Suprapubic skin (tissue), 4 donors: Measurements from ENCODE around the gene NCKAP5. TPM values are rescaled to one million over a fixed set of nuclear protein-coding genes. Genes with fewer than 3 reads are reported as not detected.

Experiments
- DNase-seq, 2 donors: peaks; one replicate each; pipeline ENCODE4 v3.0.0-alpha.2; 2019; ENCODE audit warnings: low spot score in 2 of 2
- H3K27ac ChIP-seq: fragments of 200-600 bp; sonication (generic); one replicate; pipeline ENCODE4 v1.5.1; 2019
- H3K27me3 ChIP-seq: fragments of 200-600 bp; sonication (generic); one replicate; pipeline ENCODE4 v1.5.1; 2019
- H3K36me3 ChIP-seq: fragments of 200-600 bp; sonication (generic); one replicate; pipeline ENCODE4 v1.5.1; 2019
- H3K4me1 ChIP-seq: fragments of 200-600 bp; sonication (generic); one replicate; pipeline ENCODE4 v1.5.1; 2019
- H3K4me3 ChIP-seq: fragments of 200-600 bp; sonication (generic); one replicate; pipeline ENCODE4 v1.5.1; 2019; ENCODE audit warnings: mild to moderate bottlenecking
- H3K9me3 ChIP-seq: fragments of 200-600 bp; sonication (generic); one replicate; pipeline ENCODE4 v1.5.1; 2019
- EP300 ChIP-seq: sonication (generic); formaldehyde crosslinking; IDR thresholded peaks from one replicate; pipeline ENCODE4 v1.6.1; 2017; ENCODE audit warnings: antibody characterized with exemption
- POLR2A ChIP-seq, 2 donors: fragments of 450-650 bp; IDR thresholded peaks; one replicate each; pipeline ENCODE4 v1.6.1; 2017; ENCODE audit warnings: antibody characterized with exemption in 2 of 2, mild to moderate bottlenecking in 2 of 2, moderate library complexity in 2 of 2
- POLR2AphosphoS5 ChIP-seq, 3 donors: sonication (generic); formaldehyde crosslinking; IDR thresholded peaks; one replicate each; pipeline ENCODE4 v1.6.1; 2017; ENCODE audit warnings: antibody characterized with exemption in 3 of 3
- WGBS: methylation state at CpG from one replicate; pipeline ENCODE4 v1.1.5; 2018; 5-methylcytosine and 5-hydroxymethylcytosine counted together
- total RNA-seq, 4 donors: library from RNA; depleted of rRNA; stranded (reverse); fragments of >200 nt; gene quantifications; one replicate each; pipeline ENCODE4 v1.1.0, GENCODE V29; 2016
- TF ChIP-seq, protein P1 (sequence below), 2 donors: fragments of 200-600 bp in 1 of 2; fragments of 450-650 bp in 1 of 2; sonication (generic) in 1 of 2; IDR thresholded peaks; one replicate each; pipeline ENCODE4 v1.5.1; 2016 to 2019; ENCODE audit warnings: antibody characterized with exemption in 2 of 2, mild to moderate bottlenecking in 1 of 2, moderate library complexity in 1 of 2

Gene NCKAP5
- total RNA-seq, 4 donors from 2014 or later: 2.8 to 6.4 (median 4.2) TPM

DNA sequence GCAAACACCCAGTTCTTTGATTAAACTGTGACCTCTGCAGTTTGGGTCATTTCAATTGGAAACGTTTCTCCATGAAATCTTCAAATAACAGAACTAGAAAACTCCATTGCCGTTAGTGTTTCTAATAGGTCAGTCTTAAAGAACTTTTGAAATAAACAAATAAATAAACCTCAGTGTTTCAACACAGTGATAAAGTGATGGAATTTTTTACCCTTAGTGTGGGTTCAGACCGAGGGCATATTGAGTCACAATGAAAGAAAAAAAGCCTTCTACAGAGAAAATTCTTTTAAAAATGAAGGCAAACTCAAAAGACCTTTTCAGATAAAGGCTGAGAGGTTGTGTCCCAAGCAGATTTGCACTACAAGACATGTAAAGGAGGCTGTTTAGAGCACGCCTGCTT, 149.6 kb downstream of the NCKAP5 start:
- Histone ChIP-seq H3K27me3 (no peaks in the 10 kb centered on the region), H3K27ac (peak overlapping the region; percentile 34), H3K36me3 (no peaks in the 10 kb centered on the region), H3K4me3 (no peak overlapping the region), H3K9me3 (no peaks in the 10 kb centered on the region), H3K4me1 (peaks cover 50% of the 10 kb centered on the region)
- TF ChIP-seq POLR2AphosphoS5 (IDR thresholded peaks at IDR 0.05) (no peak), EP300 (no peak), POLR2A (IDR thresholded peaks at IDR 0.05) (no peak)
- TF ChIP-seq, protein P1, sequence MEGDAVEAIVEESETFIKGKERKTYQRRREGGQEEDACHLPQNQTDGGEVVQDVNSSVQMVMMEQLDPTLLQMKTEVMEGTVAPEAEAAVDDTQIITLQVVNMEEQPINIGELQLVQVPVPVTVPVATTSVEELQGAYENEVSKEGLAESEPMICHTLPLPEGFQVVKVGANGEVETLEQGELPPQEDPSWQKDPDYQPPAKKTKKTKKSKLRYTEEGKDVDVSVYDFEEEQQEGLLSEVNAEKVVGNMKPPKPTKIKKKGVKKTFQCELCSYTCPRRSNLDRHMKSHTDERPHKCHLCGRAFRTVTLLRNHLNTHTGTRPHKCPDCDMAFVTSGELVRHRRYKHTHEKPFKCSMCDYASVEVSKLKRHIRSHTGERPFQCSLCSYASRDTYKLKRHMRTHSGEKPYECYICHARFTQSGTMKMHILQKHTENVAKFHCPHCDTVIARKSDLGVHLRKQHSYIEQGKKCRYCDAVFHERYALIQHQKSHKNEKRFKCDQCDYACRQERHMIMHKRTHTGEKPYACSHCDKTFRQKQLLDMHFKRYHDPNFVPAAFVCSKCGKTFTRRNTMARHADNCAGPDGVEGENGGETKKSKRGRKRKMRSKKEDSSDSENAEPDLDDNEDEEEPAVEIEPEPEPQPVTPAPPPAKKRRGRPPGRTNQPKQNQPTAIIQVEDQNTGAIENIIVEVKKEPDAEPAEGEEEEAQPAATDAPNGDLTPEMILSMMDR (IDR thresholded peaks at IDR 0.05): no peak
- 64% methylated on average over 4 of the region's 4 CpGs for WGBS
- no peak for DNase-seq

DNA sequence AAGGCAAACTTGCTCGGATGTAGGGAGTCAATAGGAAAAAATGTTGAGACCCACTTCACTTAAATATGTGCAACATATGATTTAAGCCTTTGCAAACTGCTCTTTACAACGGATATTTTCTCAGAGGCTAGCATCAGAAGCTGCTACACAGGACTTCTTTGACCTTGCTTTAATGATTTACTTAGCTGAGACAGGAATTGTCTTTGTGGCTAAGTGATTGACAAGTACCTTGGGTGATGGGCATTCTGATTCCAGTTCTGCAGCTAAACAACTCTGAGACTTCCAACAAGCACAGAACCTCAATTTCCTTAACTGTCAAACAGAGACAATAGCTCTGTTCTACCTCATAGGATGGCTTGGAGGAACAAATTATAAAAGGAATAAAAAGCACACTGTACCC, 150.2 kb downstream of the NCKAP5 start:
- Histone ChIP-seq H3K27me3 (no peaks in the 10 kb centered on the region), H3K9me3 (no peaks in the 10 kb centered on the region), H3K4me1 (peaks cover 45% of the 10 kb centered on the region), H3K36me3 (no peaks in the 10 kb centered on the region), H3K4me3 (no peak overlapping the region), H3K27ac (no peak overlapping the region)
- no peak for DNase-seq
- TF ChIP-seq, protein P1 (IDR thresholded peaks at IDR 0.05): no peak
- TF ChIP-seq POLR2AphosphoS5 (IDR thresholded peaks at IDR 0.05): no peak
- 54% methylated on average over 2 of the region's 2 CpGs for WGBS

DNA sequence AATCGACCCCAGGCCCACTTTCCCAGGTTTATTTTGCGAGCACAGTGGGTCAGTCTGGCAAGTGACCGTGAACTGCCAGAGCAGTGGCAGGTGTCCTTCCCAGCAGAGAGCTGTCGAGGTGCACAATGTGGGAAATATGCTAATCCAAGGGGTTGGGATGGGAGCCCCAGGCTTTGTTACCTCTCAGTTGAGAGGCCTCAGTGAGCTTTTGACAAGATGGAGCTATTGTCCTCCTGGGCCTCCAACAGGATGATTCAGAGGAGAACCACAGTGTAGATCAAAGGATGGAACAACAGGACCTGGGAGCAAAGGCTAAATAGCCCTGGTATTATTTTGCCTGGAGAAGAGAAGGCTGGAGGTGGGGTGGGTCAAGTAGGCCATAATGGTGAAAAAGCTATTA, 150.8 kb downstream of the NCKAP5 start:
- Histone ChIP-seq H3K27ac (peak overlapping the region; percentile 34), H3K4me1 (peaks cover 39% of the 10 kb centered on the region), H3K4me3 (no peak overlapping the region), H3K36me3 (no peaks in the 10 kb centered on the region), H3K27me3 (no peaks in the 10 kb centered on the region), H3K9me3 (no peaks in the 10 kb centered on the region)
- TF ChIP-seq, protein P1 (IDR thresholded peaks at IDR 0.05): no peak
- TF ChIP-seq EP300: no peak
- 87% methylated on average over 4 of the region's 4 CpGs for WGBS
- DNase-seq: no peak

DNA sequence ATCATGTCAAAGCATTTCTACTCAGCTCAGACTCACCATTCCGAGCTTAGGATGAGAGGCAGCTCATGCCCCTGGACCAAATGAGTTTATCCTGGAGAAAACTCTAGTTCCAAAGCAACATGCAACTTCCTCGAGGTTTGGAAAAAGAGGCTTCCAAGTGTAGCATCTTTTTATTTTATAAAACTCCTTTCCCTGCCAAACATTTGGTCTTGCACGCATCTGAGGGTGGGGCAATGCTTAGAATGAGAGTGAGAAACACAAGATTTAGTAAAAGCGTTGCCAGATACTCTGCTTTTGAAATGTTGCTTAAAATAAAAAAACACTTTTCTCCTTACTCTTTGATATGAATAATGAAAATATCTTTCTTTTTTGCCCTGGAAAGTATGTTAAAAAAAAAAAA, 151.5 kb downstream of the NCKAP5 start:
- 46% methylated on average over 4 of the region's 4 CpGs for WGBS
- Histone ChIP-seq H3K27me3 (no peaks in the 10 kb centered on the region), H3K9me3 (no peaks in the 10 kb centered on the region), H3K4me3 (no peak overlapping the region), H3K36me3 (no peaks in the 10 kb centered on the region), H3K27ac (no peak overlapping the region), H3K4me1 (peaks cover 32% of the 10 kb centered on the region)
- TF ChIP-seq POLR2AphosphoS5 (IDR thresholded peaks at IDR 0.05) (peak in 1 of 3 donors; percentile 28), POLR2A (IDR thresholded peaks at IDR 0.05) (no peak)
- DNase-seq: no peak

- Histone ChIP-seq H3K27ac (no peak overlapping the region), H3K36me3 (no peaks in the 10 kb centered on the region), H3K4me3 (no peak overlapping the region), H3K4me1 (peaks cover 26% of the 10 kb centered on the region), H3K27me3 (no peaks in the 10 kb centered on the region), H3K9me3 (no peaks in the 10 kb centered on the region)
- no peak for DNase-seq
- TF ChIP-seq POLR2AphosphoS5 (IDR thresholded peaks at IDR 0.05) (no peak), POLR2A (IDR thresholded peaks at IDR 0.05) (no peak), EP300 (no peak)
- TF ChIP-seq, protein P1 (IDR thresholded peaks at IDR 0.05): no peak
- 59% methylated on average over 2 of the region's 2 CpGs for WGBS
These were observed 152.1 kb downstream of the NCKAP5 start for GRCh38 chr2:133416146-133416545.

DNA sequence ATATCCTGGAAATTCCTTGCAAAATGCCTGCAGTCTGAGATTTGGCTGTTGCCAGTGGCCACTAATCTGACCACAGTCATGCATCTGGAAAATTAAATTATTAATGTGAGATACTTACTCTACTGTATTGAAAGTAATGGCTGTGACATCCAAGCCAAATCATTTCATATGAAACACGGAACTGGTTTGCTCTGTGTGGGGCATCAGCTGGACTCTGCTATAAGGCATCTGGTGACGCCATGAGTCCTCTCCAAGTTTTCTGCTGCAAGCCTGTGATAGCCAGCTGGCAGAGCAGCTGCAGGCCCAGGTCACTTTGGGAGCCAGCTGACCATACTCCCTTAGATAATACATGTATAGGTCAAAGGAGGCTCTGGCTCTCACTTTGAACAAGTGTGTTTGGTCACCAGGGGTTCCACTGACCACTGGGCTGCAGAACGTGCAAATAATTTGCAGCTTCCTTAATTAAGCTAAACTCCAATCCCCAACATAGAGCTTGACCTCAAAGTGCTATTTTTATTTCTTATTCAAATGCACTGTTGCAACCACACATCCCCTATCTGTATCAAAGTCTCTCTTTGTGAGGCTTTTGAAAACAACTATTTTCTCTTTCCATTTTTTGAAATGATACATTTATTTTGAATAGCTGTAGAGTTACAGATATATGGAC, 152.9 kb downstream of the NCKAP5 start:
- Histone ChIP-seq H3K36me3 (no peaks in the 10 kb centered on the region), H3K4me3 (no peak overlapping the region), H3K27ac (no peak overlapping the region), H3K27me3 (no peaks in the 10 kb centered on the region), H3K4me1 (peaks cover 23% of the 10 kb centered on the region), H3K9me3 (no peaks in the 10 kb centered on the region)
- TF ChIP-seq POLR2AphosphoS5 (IDR thresholded peaks at IDR 0.05) (no peak), EP300 (no peak), POLR2A (IDR thresholded peaks at IDR 0.05) (no peak)
- TF ChIP-seq, protein P1 (IDR thresholded peaks at IDR 0.05): no peak
- DNase-seq: no peak
- 72% methylated on average over 3 of the region's 3 CpGs for WGBS
